Upper lobe of left lung (tissue), 6 donors: ENCODE data around the gene ZNF230. TPM values are rescaled to one million over a fixed set of nuclear protein-coding genes. Genes with fewer than 3 reads are reported as not detected.

Experiments used
- ATAC-seq, 2 donors: fragments of 200-7000 bp; cut with Tn5 transposase; one replicate each; pipeline ENCODE4 v1.9.1; 2022; ENCODE audit warnings: mild to moderate bottlenecking in 2 of 2, moderate library complexity in 2 of 2; ENCODE audit not compliant: low FRiP score in 2 of 2
- DNase-seq, 2 donors: peaks; one replicate each; pipeline ENCODE4 v3.0.0-alpha.2; 2019 to 2020
- H3K27ac ChIP-seq, 4 donors: fragments of 200-600 bp; sonication (generic); one replicate each; pipeline ENCODE4 v1.5.1; 2016 to 2019
- H3K27me3 ChIP-seq, 4 donors: fragments of 200-600 bp; sonication (generic); one replicate each; pipeline ENCODE4 v1.5.1; 2017 to 2019
- H3K36me3 ChIP-seq, 4 donors: fragments of 200-600 bp; sonication (generic); one replicate each; pipeline ENCODE4 v1.5.1; 2016 to 2019
- H3K4me1 ChIP-seq, 4 donors: fragments of 200-600 bp; sonication (generic); one replicate each; pipeline ENCODE4 v1.5.1; 2018 to 2019
- H3K4me3 ChIP-seq, 4 donors: fragments of 200-600 bp; sonication (generic); one replicate each; pipeline ENCODE4 v1.5.1; 2017 to 2019; ENCODE audit warnings: mild to moderate bottlenecking in 2 of 4, moderate library complexity in 1 of 4
- H3K9me3 ChIP-seq, 4 donors: fragments of 200-600 bp; sonication (generic); one replicate each; pipeline ENCODE4 v1.5.1; 2018 to 2019
- EP300 ChIP-seq, 4 donors: sonication (generic); formaldehyde crosslinking; IDR thresholded peaks; one replicate each; pipeline ENCODE4 v1.5.1; 2017; ENCODE audit warnings: antibody characterized with exemption in 4 of 4, control low read depth in 2 of 4
- POLR2A ChIP-seq, 4 donors: fragments of 450-650 bp; IDR thresholded peaks; one replicate each; pipeline ENCODE4 v1.5.1; 2016 to 2017; ENCODE audit warnings: antibody characterized with exemption in 4 of 4, mild to moderate bottlenecking in 2 of 4
- POLR2AphosphoS5 ChIP-seq, 2 donors: sonication (generic); formaldehyde crosslinking; IDR thresholded peaks; one replicate each; pipeline ENCODE4 v1.5.1; 2017; ENCODE audit warnings: antibody characterized with exemption in 2 of 2
- WGBS, 2 donors: methylation state at CpG; one replicate each; pipeline ENCODE4 v1.1.5; 2017 to 2018; 5-methylcytosine and 5-hydroxymethylcytosine counted together
- total RNA-seq, 6 donors: library from RNA; depleted of rRNA in 4 of 6; stranded (reverse); fragments of >200 nt in 4 of 6; gene quantifications; one replicate each; pipeline versions ENCODE4 v1.1.0 to v1.2.1, GENCODE V29; 2016 to 2021
- TF ChIP-seq, protein P1 (sequence below), 6 experiments: fragments of 450-650 bp in 4 of 6; fragments of 200-600 bp in 2 of 6; sonication (generic) in 2 of 6; IDR thresholded peaks; one replicate each; pipeline ENCODE4 v1.5.1; 2016 to 2019; ENCODE audit warnings: antibody characterized with exemption in 6 of 6
- donor health status: DM: no; HTN: no; CAD: no; lungs with moderate emphysema.
- donor health status: DM: no; HTN: yes; CAD: no; lungs with severe emphysema.

The ZNF230 gene
- total RNA-seq, 6 donors from 2014 or later = 2.2 to 6.4 (median 4.7) TPM

- no peak overlapping the region for H3K27ac ChIP-seq
- H3K9me3 ChIP-seq = peaks cover 60 to 87% (median 78%) of the 10 kb centered on the region in 4 donors
Measured at GRCh38 chr19:43976732-43977131, 26.0 kb upstream of the ZNF230 start.

DNA sequence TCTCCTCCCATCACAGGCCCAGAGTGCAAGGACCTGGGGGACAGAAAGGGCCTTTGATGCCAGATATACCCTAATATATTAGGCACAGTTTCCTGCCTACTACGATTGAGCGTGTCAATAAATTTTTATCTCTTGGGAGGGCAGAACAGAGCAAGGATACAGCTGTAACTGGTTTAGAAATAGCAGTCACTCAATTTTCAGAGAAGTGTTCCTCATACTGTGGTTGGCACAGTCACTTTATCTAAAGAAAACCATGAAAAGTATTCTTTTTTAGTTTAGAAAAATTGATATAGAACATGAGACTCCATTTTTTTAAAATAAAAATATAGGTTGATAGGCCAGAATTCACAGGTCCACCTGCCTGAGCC lies 19.2 kb upstream of the ZNF230 start:
- TF ChIP-seq, protein P1, sequence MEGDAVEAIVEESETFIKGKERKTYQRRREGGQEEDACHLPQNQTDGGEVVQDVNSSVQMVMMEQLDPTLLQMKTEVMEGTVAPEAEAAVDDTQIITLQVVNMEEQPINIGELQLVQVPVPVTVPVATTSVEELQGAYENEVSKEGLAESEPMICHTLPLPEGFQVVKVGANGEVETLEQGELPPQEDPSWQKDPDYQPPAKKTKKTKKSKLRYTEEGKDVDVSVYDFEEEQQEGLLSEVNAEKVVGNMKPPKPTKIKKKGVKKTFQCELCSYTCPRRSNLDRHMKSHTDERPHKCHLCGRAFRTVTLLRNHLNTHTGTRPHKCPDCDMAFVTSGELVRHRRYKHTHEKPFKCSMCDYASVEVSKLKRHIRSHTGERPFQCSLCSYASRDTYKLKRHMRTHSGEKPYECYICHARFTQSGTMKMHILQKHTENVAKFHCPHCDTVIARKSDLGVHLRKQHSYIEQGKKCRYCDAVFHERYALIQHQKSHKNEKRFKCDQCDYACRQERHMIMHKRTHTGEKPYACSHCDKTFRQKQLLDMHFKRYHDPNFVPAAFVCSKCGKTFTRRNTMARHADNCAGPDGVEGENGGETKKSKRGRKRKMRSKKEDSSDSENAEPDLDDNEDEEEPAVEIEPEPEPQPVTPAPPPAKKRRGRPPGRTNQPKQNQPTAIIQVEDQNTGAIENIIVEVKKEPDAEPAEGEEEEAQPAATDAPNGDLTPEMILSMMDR (IDR thresholded peaks at IDR 0.05) = no peak
- no peak for TF ChIP-seq EP300 (IDR thresholded peaks at IDR 0.05)
- no peak for TF ChIP-seq POLR2A (IDR thresholded peaks at IDR 0.05)
- no peak for TF ChIP-seq POLR2AphosphoS5 (IDR thresholded peaks at IDR 0.05)
- WGBS, 2 donors = 62 to 87% methylated on average over 2 of the region's 2 CpGs
- Histone ChIP-seq H3K27me3 (no peaks in the 10 kb centered on the region), H3K9me3 (peaks cover 12 to 31% (median 22%) of the 10 kb centered on the region in 4 donors), H3K27ac (peak overlapping the region in 2 of 4 donors; percentile 78 to 89), H3K4me3 (peak overlapping the region in 3 of 4 donors; percentile 70 to 84 (median 77)), H3K4me1 (peaks cover 5 to 9% (median 5%) of the 10 kb centered on the region in 4 donors), H3K36me3 (peaks cover 0 to 5% (median 2%) of the 10 kb centered on the region in 4 donors)
- DNase-seq (no peak), ATAC-seq (no peak)

More at GRCh38 chr19:43976732-43977131, 26.0 kb upstream of the ZNF230 start:
- WGBS, 2 donors = 89 to 97% methylated on average over 1 of the region's 1 CpG
- DNase-seq (no peak), ATAC-seq (no peak)
- H3K36me3 ChIP-seq = no peaks in the 10 kb centered on the region
- H3K4me1 ChIP-seq = no peaks in the 10 kb centered on the region
- no peak for TF ChIP-seq EP300 (IDR thresholded peaks at IDR 0.05)
- TF ChIP-seq POLR2AphosphoS5 (IDR thresholded peaks at IDR 0.05) = no peak
- TF ChIP-seq, protein P1 (IDR thresholded peaks at IDR 0.05) = no peak
- TF ChIP-seq POLR2A (IDR thresholded peaks at IDR 0.05) = no peak
- H3K4me3 ChIP-seq = no peak overlapping the region
- no peaks in the 10 kb centered on the region for H3K27me3 ChIP-seq

- DNase-seq (peak; percentile 5 to 95), ATAC-seq (peak; percentile 98 to 100)
- H3K27ac ChIP-seq = peak within 1 kb of the TSS; percentile 50 to 89 (median 80)
- H3K27me3 ChIP-seq = no peaks in the 10 kb centered on the region
- H3K4me3 ChIP-seq = peak within 1 kb of the TSS; percentile 50 to 84 (median 74)
- TF ChIP-seq, protein P1 (IDR thresholded peaks at IDR 0.05) = no peak
- TF ChIP-seq POLR2A (IDR thresholded peaks at IDR 0.05) = peak in 1 of 4 donors; percentile 40
- TF ChIP-seq EP300 (IDR thresholded peaks at IDR 0.05) = peak in 1 of 4 donors; percentile 30
- TF ChIP-seq POLR2AphosphoS5 (IDR thresholded peaks at IDR 0.05) = peak; percentile 73 to 82
- WGBS, 2 donors = 0 to 1% methylated on average over 26 to 40 of the region's 40 CpGs
- H3K9me3 ChIP-seq = peaks cover 10 to 28% (median 19%) of the 10 kb centered on the region in 4 donors
- H3K4me1 ChIP-seq = peaks cover 5 to 9% (median 5%) of the 10 kb centered on the region in 4 donors
- H3K36me3 ChIP-seq = peaks cover 0 to 11% (median 8%) of the 10 kb centered on the region in 4 donors
Measured at GRCh38 chr19:43983912-43984686, 18.7 kb upstream of the ZNF230 start, which contains the start of gene ZNF155. TSS of gene ZNF155 (plus strand) at chr19:43984188. CDS start at chr19:43988544, 4,356 bp downstream.

GRCh38 chr19:43984687-43985000 lies 18.1 kb upstream of the ZNF230 start:
- peak in 1 of 2 donors; percentile 21 for DNase-seq
- ATAC-seq = peak; percentile 39 to 60
- peaks cover 0 to 16% (median 14%) of the 10 kb centered on the region in 4 donors for H3K36me3 ChIP-seq
- peaks cover 5 to 9% (median 5%) of the 10 kb centered on the region in 4 donors for H3K4me1 ChIP-seq
- peak overlapping the region; percentile 50 to 84 (median 74) for H3K4me3 ChIP-seq
- H3K27me3 ChIP-seq = no peaks in the 10 kb centered on the region
- peaks cover 7 to 22% (median 15%) of the 10 kb centered on the region in 4 donors for H3K9me3 ChIP-seq
- no peak for TF ChIP-seq EP300 (IDR thresholded peaks at IDR 0.05)
- TF ChIP-seq POLR2A (IDR thresholded peaks at IDR 0.05) = no peak
- H3K27ac ChIP-seq = peak overlapping the region in 3 of 4 donors; percentile 78 to 89 (median 81)
- WGBS, 2 donors = 3% methylated on average over 7 to 14 of the region's 14 CpGs

DNA sequence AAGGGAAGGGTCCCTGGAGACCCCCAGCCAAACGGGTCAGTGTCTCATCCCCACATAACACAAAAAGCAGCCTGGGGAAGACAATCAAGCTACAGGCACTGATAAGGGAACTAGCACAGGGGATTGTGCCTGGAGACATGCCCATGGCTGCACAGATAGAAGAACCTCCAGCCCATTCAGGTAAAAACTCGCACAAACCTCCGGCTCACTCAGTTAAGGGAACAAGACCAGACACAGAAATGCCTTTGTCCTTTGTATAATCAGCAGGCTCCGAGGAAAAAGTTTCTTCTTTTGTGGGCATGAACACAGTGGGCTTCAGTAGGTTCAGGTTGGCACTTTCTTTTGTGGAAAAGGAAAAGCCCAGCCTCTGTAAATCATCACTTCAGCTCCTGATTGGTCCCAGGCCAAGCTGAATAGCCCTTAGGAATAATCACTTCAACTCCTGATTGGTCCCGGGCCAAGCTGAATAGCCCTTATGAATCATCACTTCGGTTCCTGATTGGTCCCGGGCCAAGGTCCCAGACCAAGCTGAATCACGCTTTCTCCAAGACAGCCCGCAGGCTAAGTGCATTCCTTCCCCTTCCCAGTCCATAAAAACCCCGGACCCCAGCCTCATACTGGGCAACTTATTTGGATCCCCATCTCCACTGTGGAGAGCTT lies 5.0 kb upstream of the ZNF230 start:
- ATAC-seq (no peak), DNase-seq (no peak)
- TF ChIP-seq POLR2A (IDR thresholded peaks at IDR 0.05) (no peak), POLR2AphosphoS5 (IDR thresholded peaks at IDR 0.05) (no peak), EP300 (IDR thresholded peaks at IDR 0.05) (no peak)
- TF ChIP-seq, protein P1 (IDR thresholded peaks at IDR 0.05) = no peak
- Histone ChIP-seq H3K36me3 (peaks cover 16 to 51% (median 48%) of the 10 kb centered on the region in 4 donors), H3K27ac (no peak overlapping the region), H3K27me3 (no peaks in the 10 kb centered on the region), H3K4me1 (peaks cover 4 to 7% (median 5%) of the 10 kb centered on the region in 4 donors), H3K4me3 (no peak overlapping the region), H3K9me3 (peaks cover 13 to 47% (median 28%) of the 10 kb centered on the region in 4 donors)
- 85 to 93% methylated on average over 10 of the region's 10 CpGs for WGBS, 2 donors
